Neural cell (in vitro differentiated cells): ENCODE data around the gene ST6GAL1.

Experiments
- EZH2 ChIP-seq: fragments of 200-600, 300-800 bp; shearing (Covaris generic), sonication (generic); IDR thresholded peaks from 2 replicates; pipeline ENCODE4 v1.6.1; 2014; ENCODE audit warnings: antibody characterized with exemption, low read length, borderline replicate concordance, mild to moderate bottlenecking; ENCODE audit not compliant: insufficient read depth, poor library complexity, severe bottlenecking
- POLR2AphosphoS5 ChIP-seq: IDR thresholded peaks from 2 replicates; pipeline ENCODE4 v1.6.1; 2012
- TAF1 ChIP-seq: IDR thresholded peaks from 2 replicates; pipeline ENCODE4 v1.6.1; 2012; ENCODE audit warnings: low read depth
- TF ChIP-seq, protein P1 (sequence below): fragments of 450-650 bp; IDR thresholded peaks from 2 replicates; pipeline ENCODE4 v1.5.1; 2014; ENCODE audit warnings: antibody characterized with exemption, mild to moderate bottlenecking, moderate library complexity; ENCODE audit not compliant: poor library complexity, severe bottlenecking
- TF ChIP-seq, protein P2 (sequence below): IDR thresholded peaks from 2 replicates; pipeline ENCODE4 v1.6.1; 2012; ENCODE audit warnings: borderline replicate concordance

- TF ChIP-seq POLR2AphosphoS5 (no peak), TAF1 (no peak), EZH2 (no peak)
- TF ChIP-seq, protein P1, sequence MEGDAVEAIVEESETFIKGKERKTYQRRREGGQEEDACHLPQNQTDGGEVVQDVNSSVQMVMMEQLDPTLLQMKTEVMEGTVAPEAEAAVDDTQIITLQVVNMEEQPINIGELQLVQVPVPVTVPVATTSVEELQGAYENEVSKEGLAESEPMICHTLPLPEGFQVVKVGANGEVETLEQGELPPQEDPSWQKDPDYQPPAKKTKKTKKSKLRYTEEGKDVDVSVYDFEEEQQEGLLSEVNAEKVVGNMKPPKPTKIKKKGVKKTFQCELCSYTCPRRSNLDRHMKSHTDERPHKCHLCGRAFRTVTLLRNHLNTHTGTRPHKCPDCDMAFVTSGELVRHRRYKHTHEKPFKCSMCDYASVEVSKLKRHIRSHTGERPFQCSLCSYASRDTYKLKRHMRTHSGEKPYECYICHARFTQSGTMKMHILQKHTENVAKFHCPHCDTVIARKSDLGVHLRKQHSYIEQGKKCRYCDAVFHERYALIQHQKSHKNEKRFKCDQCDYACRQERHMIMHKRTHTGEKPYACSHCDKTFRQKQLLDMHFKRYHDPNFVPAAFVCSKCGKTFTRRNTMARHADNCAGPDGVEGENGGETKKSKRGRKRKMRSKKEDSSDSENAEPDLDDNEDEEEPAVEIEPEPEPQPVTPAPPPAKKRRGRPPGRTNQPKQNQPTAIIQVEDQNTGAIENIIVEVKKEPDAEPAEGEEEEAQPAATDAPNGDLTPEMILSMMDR, result no peak
- TF ChIP-seq, protein P2, sequence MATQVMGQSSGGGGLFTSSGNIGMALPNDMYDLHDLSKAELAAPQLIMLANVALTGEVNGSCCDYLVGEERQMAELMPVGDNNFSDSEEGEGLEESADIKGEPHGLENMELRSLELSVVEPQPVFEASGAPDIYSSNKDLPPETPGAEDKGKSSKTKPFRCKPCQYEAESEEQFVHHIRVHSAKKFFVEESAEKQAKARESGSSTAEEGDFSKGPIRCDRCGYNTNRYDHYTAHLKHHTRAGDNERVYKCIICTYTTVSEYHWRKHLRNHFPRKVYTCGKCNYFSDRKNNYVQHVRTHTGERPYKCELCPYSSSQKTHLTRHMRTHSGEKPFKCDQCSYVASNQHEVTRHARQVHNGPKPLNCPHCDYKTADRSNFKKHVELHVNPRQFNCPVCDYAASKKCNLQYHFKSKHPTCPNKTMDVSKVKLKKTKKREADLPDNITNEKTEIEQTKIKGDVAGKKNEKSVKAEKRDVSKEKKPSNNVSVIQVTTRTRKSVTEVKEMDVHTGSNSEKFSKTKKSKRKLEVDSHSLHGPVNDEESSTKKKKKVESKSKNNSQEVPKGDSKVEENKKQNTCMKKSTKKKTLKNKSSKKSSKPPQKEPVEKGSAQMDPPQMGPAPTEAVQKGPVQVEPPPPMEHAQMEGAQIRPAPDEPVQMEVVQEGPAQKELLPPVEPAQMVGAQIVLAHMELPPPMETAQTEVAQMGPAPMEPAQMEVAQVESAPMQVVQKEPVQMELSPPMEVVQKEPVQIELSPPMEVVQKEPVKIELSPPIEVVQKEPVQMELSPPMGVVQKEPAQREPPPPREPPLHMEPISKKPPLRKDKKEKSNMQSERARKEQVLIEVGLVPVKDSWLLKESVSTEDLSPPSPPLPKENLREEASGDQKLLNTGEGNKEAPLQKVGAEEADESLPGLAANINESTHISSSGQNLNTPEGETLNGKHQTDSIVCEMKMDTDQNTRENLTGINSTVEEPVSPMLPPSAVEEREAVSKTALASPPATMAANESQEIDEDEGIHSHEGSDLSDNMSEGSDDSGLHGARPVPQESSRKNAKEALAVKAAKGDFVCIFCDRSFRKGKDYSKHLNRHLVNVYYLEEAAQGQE, result no peak
Measured at GRCh38 chr3:187051066-187051465, 120.7 kb downstream of the ST6GAL1 start.
